HEK293T (cell line): Measurements from ENCODE around the gene SUSD3.

ENCODE experiments used
- FOXK2 ChIP-seq: fragments of 450-650 bp; IDR thresholded peaks from 2 replicates; pipeline ENCODE4 v1.6.1; 2016; ENCODE audit warnings: mild to moderate bottlenecking
- FOXM1 ChIP-seq: fragments of 450-650 bp; IDR thresholded peaks from 2 replicates; pipeline ENCODE4 v1.6.1; 2017; ENCODE audit warnings: mild to moderate bottlenecking, borderline replicate concordance
- HDGF ChIP-seq: fragments of 450-650 bp; IDR thresholded peaks from 2 replicates; pipeline ENCODE4 v1.6.1; 2017; ENCODE audit warnings: antibody characterized with exemption, borderline replicate concordance
- SP1 ChIP-seq: fragments of 450-650 bp; IDR thresholded peaks from 2 replicates; pipeline ENCODE4 v1.6.1; 2017
- SUZ12 ChIP-seq: fragments of 450-650 bp; IDR thresholded peaks from 2 replicates; pipeline ENCODE4 v1.6.1; 2016; ENCODE audit warnings: mild to moderate bottlenecking

DNA sequence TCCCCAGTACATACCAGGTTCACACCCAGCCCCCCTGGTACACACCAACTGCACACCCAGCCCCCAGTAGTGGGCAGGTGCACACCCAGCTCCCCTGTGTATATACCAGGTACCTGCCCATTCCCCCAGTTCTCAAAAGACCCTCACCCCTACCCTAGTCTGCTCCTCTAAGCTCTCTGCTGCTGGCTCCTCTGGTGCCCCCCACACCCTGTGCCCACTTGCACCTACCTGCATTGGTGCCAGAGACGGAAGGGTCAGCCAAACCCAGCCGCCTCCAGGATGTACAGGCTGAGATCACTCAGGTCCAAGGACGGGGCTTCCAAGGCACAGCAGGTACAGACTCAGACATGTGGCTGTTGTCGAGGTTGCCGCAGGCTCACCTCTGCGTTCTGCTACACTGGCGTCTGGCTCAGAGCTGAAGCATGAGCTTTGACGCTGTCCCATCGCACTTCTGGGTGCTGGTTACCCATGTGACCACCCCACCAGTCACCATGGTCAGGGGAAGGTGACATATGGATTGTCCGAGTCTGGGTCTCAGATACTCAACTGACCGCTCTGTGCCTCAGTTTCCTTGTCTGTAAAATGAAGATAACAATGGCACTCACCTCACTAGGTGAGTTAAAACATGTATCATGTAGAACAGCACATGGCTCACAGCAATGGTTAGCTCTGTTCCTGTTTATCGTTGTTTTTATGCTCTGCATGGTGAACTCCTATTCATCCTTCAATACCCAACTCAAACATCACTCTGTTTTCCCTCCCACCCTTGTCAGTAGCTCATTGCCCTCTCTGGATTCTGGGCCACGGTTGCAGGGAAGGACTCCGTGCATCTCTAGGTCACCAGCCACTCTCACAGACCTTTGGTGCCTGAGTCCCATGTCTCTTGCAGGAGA lies 45.3 kb upstream of the SUSD3 start:
- TF ChIP-seq FOXM1 (no peak), HDGF (no peak), FOXK2 (no peak), SP1 (no peak), SUZ12 (no peak)
